ENCODE results near the gene UBE2S. TPM values are rescaled to one million over a fixed set of nuclear protein-coding genes. Genes with fewer than 3 reads are reported as not detected.
A peak's percentile ranks its signal among the peaks of the same experiment; 100 is the strongest.

UBE2S gene
- total and polyA plus RNA-seq, 5 donors from 2014 or later, result 24.9 to 92.9 (median 36.4) TPM

DNA sequence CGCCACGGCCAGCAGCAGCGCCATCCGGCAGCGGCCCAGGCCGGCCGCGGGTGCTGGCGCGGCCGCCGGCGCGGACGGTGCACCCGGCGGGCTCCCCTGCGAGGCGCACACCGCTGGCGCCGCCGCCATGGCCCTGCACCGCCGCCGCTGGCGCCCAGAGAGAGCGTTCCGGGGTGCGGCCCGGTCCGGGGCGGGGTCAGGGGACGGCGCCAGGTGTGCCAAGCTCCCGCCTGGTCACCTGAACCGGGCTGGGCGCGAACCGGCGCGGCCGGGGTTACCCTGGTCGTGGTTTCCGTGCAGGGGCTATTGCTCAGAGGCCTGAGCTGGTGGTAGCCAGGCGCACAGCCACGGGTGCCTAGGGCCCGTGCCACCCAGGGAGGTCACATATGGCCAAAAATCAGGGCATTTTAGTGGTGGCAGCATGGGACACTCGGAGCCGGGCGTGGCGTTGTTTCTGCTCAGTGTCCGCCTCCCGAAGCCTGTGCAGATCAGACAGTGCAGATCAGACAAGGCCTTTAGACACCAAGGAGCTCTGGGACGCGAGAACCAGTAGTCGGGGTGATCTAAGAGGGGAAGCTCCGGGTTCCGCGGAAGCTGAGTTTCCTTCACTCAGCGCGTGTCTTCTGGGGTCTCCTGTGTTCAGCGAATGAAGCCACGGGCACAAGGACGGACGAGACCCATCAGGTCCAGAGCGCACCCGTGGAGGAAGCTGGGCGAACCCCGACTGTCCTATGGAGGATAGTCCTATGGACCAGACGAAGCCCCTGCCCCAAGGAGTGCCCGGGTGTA, 23.3 kb downstream of the UBE2S start, which contains the start of gene TMEM238:
Gene TMEM238 (minus strand): TSS at position 162 of the 789 bp plus-strand sequence. CDS start 33 bp downstream, at position 129.
- Histone ChIP-seq H3K27ac (ENCODE audit: insufficient read depth, low read length, poor library complexity, severe bottlenecking) (peak within 1 kb of the TSS; percentile 94), H3K4me1 (ENCODE audit: control insufficient read depth, insufficient read depth, low read length, poor library complexity, severe bottlenecking) (peaks cover 56% of the 10 kb centered on the region), H3K9me3 (ENCODE audit: control insufficient read depth in 2 of 2, low read length in 2 of 2) (no peaks in the 10 kb centered on the region), H3K36me3 (ENCODE audit: control insufficient read depth, insufficient read depth, low read length) (peaks cover 25% of the 10 kb centered on the region), H3K4me3 (ENCODE audit: low read depth, low read length) (peak within 1 kb of the TSS; percentile 94), H3K27me3 (ENCODE audit: control insufficient read depth, insufficient read depth, low read length) (no peaks in the 10 kb centered on the region)
- peak within 1 kb of the TSS; percentile 97 to 100 (median 100) for H3K4me3 Mint-ChIP-seq
- H3K27ac Mint-ChIP-seq, result peak within 1 kb of the TSS; percentile 95 to 100 (median 99)
- DNase-seq (peak; percentile 28 to 56 (median 45)), ATAC-seq (ENCODE audit: low read depth in 2 of 2) (no peak)
- peaks cover 19% of the 10 kb centered on the region for H3K36me3 Mint-ChIP-seq
- no peaks in the 10 kb centered on the region for H3K27me3 Mint-ChIP-seq
- peaks cover 0 to 67% (median 27%) of the 10 kb centered on the region in 4 donors for H3K4me1 Mint-ChIP-seq
- peaks cover 0 to 2% (median 0%) of the 10 kb centered on the region in 7 donors for H3K9me3 Mint-ChIP-seq

DNA sequence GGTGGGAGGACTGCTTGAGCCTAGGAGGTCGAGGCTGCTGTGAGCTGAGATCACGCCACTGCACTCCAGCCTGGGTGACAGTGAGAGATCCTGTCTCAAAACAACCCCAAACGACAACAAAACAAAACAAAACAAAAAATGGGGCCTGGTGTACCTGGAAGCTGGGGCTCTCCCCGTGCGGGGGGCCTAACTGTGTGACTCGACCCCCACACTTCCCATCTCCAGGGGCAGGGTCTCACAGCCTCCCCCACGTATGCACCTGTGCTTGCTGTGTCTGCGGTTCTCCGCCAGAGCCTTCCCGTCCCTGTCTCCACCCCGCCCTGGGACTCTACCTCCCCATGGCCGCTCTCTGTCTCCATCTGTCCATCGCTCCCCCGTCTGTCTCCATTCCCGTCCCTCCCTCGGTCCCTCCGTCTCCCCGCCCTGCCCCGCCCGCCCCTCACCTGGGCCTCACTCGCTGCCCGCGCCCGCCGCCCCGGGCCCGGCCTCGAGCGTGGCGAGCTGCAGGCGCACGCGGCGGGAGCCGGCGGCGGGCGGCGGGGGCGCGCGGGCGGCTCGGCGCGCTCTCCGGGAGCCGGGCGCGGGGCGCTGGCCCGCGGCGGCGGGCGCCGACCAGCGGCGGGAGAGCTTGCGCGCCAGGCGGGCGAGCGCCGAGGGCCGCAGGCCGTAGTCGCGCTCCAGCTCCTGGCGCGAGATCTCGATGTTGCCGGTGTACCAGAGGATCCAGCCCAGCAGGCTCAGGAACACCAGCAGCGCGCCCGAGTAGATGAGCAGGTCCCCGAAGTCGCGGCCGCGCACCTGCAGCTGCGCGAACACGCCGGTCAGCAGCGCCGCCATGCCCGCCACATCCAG, 24.1 kb downstream of the UBE2S start:
- Histone ChIP-seq H3K27me3 (ENCODE audit: control insufficient read depth, insufficient read depth, low read length) (no peaks in the 10 kb centered on the region), H3K27ac (ENCODE audit: insufficient read depth, low read length, poor library complexity, severe bottlenecking) (peak overlapping the region; percentile 23), H3K4me1 (ENCODE audit: control insufficient read depth, insufficient read depth, low read length, poor library complexity, severe bottlenecking) (peaks cover 48% of the 10 kb centered on the region), H3K4me3 (ENCODE audit: low read depth, low read length) (peak overlapping the region; percentile 34), H3K36me3 (ENCODE audit: control insufficient read depth, insufficient read depth, low read length) (peaks cover 17% of the 10 kb centered on the region), H3K9me3 (ENCODE audit: control insufficient read depth in 2 of 2, low read length in 2 of 2) (no peaks in the 10 kb centered on the region)
- peaks cover 0 to 2% (median 0%) of the 10 kb centered on the region in 7 donors for H3K9me3 Mint-ChIP-seq
- no peaks in the 10 kb centered on the region for H3K27me3 Mint-ChIP-seq
- peaks cover 0 to 59% (median 25%) of the 10 kb centered on the region in 4 donors for H3K4me1 Mint-ChIP-seq
- DNase-seq, result peak; percentile 24 to 66 (median 33)
- peak overlapping the region; percentile 86 to 90 (median 88) for H3K4me3 Mint-ChIP-seq
- peaks cover 18% of the 10 kb centered on the region for H3K36me3 Mint-ChIP-seq
- peak overlapping the region; percentile 38 to 88 (median 84) for H3K27ac Mint-ChIP-seq
- ATAC-seq (ENCODE audit: low read depth in 2 of 2), result no peak

DNA sequence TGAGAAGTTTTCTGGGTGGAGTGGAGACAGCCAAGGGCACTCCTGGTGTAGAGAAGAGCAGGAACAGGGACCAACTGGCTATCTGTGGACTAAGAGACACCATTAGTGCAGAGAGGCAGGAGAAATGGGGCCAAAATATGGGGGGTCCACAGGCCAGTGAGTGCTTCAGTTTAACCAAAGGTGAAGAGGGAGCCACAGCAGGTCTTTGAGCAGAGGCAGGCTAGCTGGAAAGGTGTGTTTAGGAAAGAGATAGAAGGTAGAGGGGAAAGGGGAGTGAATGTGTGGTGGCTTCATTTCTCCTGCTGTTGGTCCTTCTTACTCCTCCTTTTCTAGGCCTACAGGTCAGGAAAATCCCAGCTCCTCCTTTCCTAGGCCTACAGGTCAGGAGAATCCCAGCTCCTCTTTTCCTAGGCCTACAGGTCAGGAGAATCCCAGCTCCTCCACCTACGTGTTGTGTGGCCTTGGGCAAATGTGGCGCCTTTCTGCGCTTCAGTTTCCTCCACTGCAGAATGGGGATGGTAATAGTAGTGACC, 25.0 kb downstream of the UBE2S start:
- peak overlapping the region in 2 of 3 donors; percentile 26 to 56 for H3K27ac Mint-ChIP-seq
- peaks cover 0 to 50% (median 20%) of the 10 kb centered on the region in 4 donors for H3K4me1 Mint-ChIP-seq
- Histone ChIP-seq H3K36me3 (ENCODE audit: control insufficient read depth, insufficient read depth, low read length) (peaks cover 8% of the 10 kb centered on the region), H3K4me3 (ENCODE audit: low read depth, low read length) (no peak overlapping the region), H3K4me1 (ENCODE audit: control insufficient read depth, insufficient read depth, low read length, poor library complexity, severe bottlenecking) (peaks cover 38% of the 10 kb centered on the region), H3K27ac (ENCODE audit: insufficient read depth, low read length, poor library complexity, severe bottlenecking) (peak overlapping the region; percentile 23), H3K9me3 (ENCODE audit: control insufficient read depth in 2 of 2, low read length in 2 of 2) (no peaks in the 10 kb centered on the region), H3K27me3 (ENCODE audit: control insufficient read depth, insufficient read depth, low read length) (no peaks in the 10 kb centered on the region)
- H3K36me3 Mint-ChIP-seq, result peaks cover 15% of the 10 kb centered on the region
- DNase-seq, result no peak
- H3K27me3 Mint-ChIP-seq, result no peaks in the 10 kb centered on the region
- no peak for ATAC-seq (ENCODE audit: low read depth in 2 of 2)
- H3K9me3 Mint-ChIP-seq, result peaks cover 0 to 2% (median 0%) of the 10 kb centered on the region in 7 donors
- peak overlapping the region; percentile 86 to 90 (median 88) for H3K4me3 Mint-ChIP-seq

DNA sequence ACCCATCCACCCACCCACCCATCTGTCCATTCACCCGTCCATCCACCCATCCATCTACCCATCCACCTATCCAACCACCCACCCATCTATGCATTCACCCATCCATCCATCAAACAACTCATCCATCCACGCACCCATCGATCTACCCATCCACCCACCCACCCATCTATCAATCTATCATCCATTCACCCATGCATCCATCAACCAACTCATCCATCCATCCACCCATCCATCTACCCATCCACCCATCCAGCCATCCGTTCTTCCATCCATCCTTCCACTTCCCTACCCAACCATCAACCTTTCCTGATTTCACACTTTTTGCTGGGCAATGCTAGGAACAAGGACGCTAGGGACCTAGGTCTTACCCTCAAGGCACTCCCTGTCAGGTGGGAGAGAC, 25.6 kb downstream of the UBE2S start:
- no peak for DNase-seq
- Histone ChIP-seq H3K27me3 (ENCODE audit: control insufficient read depth, insufficient read depth, low read length) (no peaks in the 10 kb centered on the region), H3K36me3 (ENCODE audit: control insufficient read depth, insufficient read depth, low read length) (peaks cover 3% of the 10 kb centered on the region), H3K4me3 (ENCODE audit: low read depth, low read length) (no peak overlapping the region), H3K27ac (ENCODE audit: insufficient read depth, low read length, poor library complexity, severe bottlenecking) (no peak overlapping the region), H3K4me1 (ENCODE audit: control insufficient read depth, insufficient read depth, low read length, poor library complexity, severe bottlenecking) (peaks cover 33% of the 10 kb centered on the region), H3K9me3 (ENCODE audit: control insufficient read depth in 2 of 2, low read length in 2 of 2) (no peaks in the 10 kb centered on the region)
- Mint-ChIP-seq H3K4me3 (peak overlapping the region; percentile 27 to 89 (median 87)), H3K9me3 (peaks cover 0 to 2% (median 0%) of the 10 kb centered on the region in 7 donors), H3K27ac (peak overlapping the region in 2 of 3 donors; percentile 26 to 56), H3K4me1 (peaks cover 0 to 44% (median 17%) of the 10 kb centered on the region in 4 donors), H3K27me3 (no peaks in the 10 kb centered on the region), H3K36me3 (peaks cover 15% of the 10 kb centered on the region)
- ATAC-seq (ENCODE audit: low read depth in 2 of 2), result no peak

DNA sequence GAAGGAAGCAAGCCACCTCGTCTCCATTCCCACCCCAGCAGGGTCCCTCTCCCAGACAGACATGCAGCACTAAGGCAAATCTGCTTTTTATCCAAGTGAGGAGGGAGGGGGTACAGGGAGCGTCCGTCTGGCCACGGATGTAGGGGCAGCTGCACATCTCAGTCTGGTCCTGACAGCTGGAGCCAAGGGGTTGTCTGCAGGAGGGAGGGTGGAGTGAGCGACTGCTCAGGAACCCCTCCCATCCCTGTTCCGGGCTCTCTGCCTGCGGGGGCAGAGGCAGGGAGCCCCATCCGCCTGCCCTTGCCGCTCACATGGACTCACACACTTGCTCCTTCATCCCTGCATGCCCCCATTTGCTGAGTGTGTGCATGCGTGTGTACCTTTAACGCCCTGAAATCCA, 28.4 kb downstream of the UBE2S start:
- Mint-ChIP-seq H3K4me3 (peak overlapping the region in 2 of 4 donors; percentile 54 to 80), H3K27ac (no peak overlapping the region), H3K9me3 (peaks cover 0 to 2% (median 0%) of the 10 kb centered on the region in 7 donors), H3K4me1 (peaks cover 0 to 22% (median 7%) of the 10 kb centered on the region in 4 donors), H3K36me3 (peaks cover 3% of the 10 kb centered on the region), H3K27me3 (peaks cover 9% of the 10 kb centered on the region)
- Histone ChIP-seq H3K27me3 (ENCODE audit: control insufficient read depth, insufficient read depth, low read length) (no peaks in the 10 kb centered on the region), H3K27ac (ENCODE audit: insufficient read depth, low read length, poor library complexity, severe bottlenecking) (no peak overlapping the region), H3K9me3 (ENCODE audit: control insufficient read depth in 2 of 2, low read length in 2 of 2) (no peaks in the 10 kb centered on the region), H3K36me3 (ENCODE audit: control insufficient read depth, insufficient read depth, low read length) (no peaks in the 10 kb centered on the region), H3K4me1 (ENCODE audit: control insufficient read depth, insufficient read depth, low read length, poor library complexity, severe bottlenecking) (peaks cover 14% of the 10 kb centered on the region), H3K4me3 (ENCODE audit: low read depth, low read length) (no peak overlapping the region)
- no peak for DNase-seq
- ATAC-seq (ENCODE audit: low read depth in 2 of 2), result no peak

DNA sequence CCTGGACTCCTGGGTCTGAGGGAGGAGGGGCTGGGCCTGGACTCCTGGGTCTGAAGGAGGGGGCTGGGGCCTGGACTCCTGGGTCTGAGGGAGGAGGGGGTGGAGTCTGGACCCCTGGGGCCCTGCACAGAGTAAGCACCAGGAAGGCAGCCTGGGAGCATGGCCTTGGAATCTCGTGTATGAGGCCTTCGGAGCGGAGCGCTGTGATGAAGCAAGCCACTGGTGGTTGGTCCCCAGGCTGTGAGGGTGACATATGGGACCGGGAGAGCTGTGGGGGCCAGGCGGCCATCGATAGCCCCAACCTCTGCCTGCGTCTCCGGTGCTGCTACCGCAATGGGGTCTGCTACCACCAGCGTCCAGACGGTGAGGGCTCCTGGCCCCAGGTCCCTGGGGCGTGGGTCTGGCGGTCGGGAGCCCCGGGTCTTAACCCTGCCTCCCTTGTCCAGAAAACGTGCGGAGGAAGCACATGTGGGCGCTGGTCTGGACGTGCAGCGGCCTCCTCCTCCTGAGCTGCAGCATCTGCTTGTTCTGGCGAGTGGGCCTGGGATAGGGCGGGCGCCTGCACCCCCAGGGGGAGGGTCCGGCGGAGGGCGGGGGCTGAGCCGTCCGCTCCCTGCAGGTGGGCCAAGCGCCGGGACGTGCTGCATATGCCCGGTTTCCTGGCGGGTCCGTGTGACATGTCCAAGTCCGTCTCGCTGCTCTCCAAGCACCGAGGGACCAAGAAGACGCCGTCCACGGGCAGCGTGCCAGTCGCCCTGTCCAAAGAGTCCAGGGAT, 30.0 kb downstream of the UBE2S start:
- Mint-ChIP-seq H3K4me1 (peaks cover 0 to 17% (median 10%) of the 10 kb centered on the region in 4 donors), H3K36me3 (peaks cover 3% of the 10 kb centered on the region), H3K4me3 (no peak overlapping the region), H3K27me3 (peaks cover 15% of the 10 kb centered on the region), H3K27ac (no peak overlapping the region), H3K9me3 (peaks cover 0 to 2% (median 0%) of the 10 kb centered on the region in 7 donors)
- DNase-seq, result no peak
- H3K27me3 ChIP-seq (ENCODE audit: control insufficient read depth, insufficient read depth, low read length), result no peaks in the 10 kb centered on the region
- peaks cover 4% of the 10 kb centered on the region for H3K4me1 ChIP-seq (ENCODE audit: control insufficient read depth, insufficient read depth, low read length, poor library complexity, severe bottlenecking)
- ATAC-seq (ENCODE audit: low read depth in 2 of 2), result no peak
- H3K4me3 ChIP-seq (ENCODE audit: low read depth, low read length), result no peak overlapping the region
- H3K9me3 ChIP-seq (ENCODE audit: control insufficient read depth in 2 of 2, low read length in 2 of 2), result no peaks in the 10 kb centered on the region
- H3K36me3 ChIP-seq (ENCODE audit: control insufficient read depth, insufficient read depth, low read length), result no peaks in the 10 kb centered on the region
- no peak overlapping the region for H3K27ac ChIP-seq (ENCODE audit: insufficient read depth, low read length, poor library complexity, severe bottlenecking)
